ENCODE results near the gene GALNT13.

Gene GALNT13

DNA sequence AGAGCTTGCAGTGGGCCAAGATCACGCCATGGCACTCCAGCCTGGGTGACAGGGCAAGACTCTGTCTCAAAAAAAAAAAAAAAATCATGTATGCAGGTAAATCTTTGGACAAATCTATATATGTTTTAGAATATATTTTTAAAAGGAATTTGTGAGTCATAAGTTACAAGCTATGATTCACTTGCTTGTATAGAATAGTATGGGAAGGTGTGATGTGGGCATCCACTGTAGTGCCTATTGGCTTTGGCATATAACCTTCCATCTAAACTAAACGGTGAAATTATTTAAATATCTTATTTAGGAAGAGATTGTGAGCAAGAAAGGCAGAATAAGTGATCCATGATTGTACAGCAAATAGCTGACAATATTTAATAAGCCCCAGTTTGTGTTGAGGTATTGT lies 261.1 kb downstream of the GALNT13 start:
- no peak for DNase-seq

DNA sequence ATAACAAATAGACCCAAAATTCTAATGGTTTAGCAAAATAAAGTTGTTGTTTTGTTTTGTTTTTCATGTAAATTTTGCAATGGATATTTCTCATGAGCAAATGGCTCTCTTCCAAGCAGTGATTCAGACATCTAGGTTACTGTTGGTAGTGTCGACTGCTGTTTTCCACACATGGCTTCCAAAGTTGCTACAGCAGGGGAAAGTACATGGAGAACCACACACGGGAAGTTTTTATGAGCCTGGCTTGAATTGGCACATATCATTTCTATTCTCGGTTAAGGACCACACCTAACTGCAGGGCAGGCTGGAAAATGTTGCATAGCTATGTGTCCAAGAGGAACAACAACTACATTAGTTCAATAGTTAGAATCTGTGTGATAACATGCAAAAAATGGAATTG lies 262.1 kb downstream of the GALNT13 start:
- no peak for DNase-seq

DNA sequence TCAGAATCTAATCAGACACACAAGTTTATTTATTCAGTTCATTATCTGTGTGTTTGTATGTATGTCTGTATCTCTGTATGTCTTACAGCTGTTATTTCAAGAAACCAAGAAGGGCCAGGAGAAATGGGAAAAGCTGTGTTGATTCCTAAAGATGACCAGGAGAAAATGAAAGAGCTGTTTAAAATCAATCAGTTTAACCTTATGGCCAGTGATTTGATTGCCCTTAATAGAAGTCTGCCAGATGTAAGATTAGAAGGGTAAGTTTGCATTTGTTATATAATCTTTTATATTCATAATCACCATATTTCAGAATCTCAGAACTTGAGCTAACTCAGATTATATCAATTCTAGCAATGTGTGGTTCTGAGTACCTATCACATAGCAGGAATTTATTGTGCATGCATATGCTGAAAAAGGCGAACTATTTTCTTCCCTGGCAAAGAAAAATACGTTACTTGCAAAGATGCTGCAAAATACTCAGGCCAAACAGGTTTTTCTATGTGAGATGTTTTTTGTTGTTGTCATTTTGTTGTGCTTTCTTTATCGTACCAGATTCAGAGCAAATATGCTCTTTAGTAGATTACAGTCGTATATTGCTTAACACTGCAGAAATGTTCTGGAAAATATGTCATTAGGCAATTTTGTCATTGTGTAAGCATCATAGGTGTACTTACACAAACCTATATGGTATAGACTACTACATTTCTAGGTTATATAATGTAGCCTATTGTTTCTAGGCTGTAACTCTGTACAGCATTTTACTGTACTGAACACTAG lies 268.7 kb downstream of the GALNT13 start:
- no peak for DNase-seq

- DNase-seq: no peak
These were observed 270.8 kb downstream of the GALNT13 start for GRCh38 chr2:154142480-154142879.

- no peak for DNase-seq
These were observed 271.4 kb downstream of the GALNT13 start for GRCh38 chr2:154143105-154143504.

GRCh38 chr2:154158101-154158500 lies 286.4 kb downstream of the GALNT13 start:
- no peak for DNase-seq

DNA sequence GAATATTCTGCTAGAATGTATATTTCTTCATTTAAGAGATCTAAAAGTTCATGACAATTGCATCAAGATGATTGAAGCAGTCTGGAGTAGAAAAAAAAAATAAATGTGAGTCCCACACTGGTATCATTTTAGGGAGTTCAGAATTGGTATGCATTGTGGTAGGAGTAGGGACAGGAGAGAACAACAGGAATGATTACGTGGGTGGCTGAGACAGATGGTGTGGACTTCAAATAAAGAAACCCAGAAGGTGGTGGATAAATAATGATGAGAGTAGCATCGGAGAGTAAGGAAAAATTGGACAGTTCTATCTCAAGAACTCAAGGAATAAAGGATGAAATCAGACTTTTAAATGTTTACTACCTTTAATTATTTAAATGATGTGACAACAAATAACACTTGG lies 289.6 kb downstream of the GALNT13 start:
- no peak for DNase-seq

GRCh38 chr2:154170400-154170799 lies 298.7 kb downstream of the GALNT13 start:
- no peak for DNase-seq

DNA sequence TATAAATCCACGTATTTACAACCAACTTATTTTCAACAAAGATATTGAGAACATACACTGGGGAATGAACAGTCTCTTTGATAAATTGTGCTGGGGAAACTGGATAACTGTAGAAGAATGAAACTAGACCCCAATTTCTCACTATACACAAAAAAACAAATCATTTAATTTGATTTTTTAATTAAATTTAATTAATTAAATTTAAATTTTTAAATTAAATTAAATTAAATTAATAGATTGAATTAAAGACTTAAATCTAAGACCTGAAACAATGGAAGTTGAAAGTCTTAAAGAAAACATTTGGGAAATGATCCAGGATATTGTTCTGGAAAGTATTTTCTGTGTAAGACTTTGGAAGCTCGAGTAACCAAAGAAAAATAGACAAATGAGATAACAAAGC lies 301.4 kb downstream of the GALNT13 start:
- no peak for DNase-seq

DNA sequence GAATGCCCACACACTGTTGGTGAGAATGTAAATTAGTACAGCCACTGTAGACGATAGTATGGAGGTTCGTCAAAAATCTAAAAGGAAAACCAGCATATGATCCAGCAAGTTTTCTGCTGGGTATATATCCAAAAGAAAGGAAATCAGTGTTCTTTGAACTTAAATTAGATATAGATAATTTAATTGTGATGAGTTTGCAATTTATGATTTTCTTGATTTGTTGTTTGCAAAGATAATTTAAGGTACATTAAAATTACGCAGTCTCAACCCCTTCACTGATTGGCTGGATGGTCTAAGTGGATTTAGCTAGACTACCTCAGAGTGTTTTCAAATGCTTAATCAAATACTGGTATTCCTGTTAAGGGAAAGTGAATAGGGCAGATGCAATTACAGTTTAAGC lies 302.2 kb downstream of the GALNT13 start:
- DNase-seq: no peak

- DNase-seq: no peak
These were observed 310.3 kb downstream of the GALNT13 start for GRCh38 chr2:154182008-154182407.

- DNase-seq: no peak
These were observed 316.2 kb downstream of the GALNT13 start for GRCh38 chr2:154187948-154188347.

- DNase-seq: no peak
These were observed 318.2 kb downstream of the GALNT13 start for GRCh38 chr2:154189953-154190352.

DNA sequence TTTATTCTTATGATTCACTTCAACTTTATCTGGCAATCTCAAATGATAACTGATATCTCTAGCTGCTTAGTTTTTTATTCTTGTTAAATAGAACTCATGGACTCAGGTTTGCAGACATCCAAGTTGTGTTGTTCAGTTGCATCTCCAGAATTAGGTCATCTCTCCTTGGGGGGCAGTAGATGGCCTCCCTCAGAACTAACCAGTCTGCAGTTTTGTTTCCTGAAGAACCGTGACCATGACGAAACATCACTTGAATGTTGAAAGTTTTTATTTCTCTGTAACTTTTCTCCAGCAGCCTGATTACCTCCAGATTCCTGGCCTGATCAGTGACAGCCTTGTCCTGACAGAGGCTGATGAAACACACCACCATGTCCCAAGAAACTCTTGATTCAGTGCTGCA lies 321.5 kb downstream of the GALNT13 start:
- no peak for DNase-seq

DNA sequence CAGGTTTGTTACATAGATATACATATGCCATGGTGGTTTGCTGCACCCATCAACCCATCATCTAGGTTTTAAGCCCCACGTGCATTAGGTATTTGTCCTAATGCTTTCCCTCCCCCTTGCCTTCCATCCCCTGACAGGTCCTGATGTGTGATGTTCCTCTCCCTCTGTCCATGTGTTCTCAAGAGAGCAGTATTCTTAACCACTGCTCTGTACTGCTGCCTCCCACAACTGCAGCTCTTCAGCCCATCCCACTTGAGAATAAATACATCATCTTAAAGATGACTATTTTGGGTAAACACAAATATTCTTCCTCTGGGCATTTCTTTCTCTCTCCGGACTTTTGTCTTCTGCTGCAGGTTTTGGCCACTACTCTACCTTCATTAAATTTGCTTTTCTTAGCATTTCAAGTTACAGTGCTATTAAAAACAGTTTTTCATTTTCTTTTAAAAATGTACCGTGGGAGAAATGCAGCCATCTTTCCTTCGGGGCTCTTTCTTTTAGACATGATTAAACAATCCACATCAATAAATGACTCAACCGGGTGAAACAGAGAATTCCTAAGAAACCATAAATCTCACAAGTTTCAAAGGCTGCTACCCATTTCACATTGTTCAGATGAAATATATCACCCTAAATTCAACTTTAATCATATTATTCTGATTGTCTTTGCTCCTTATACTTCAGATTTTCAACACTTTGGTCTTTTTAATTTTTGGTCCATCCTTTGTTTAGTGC lies 323.4 kb downstream of the GALNT13 start:
- no peak for DNase-seq

GRCh38 chr2:154195644-154196195 lies 324.0 kb downstream of the GALNT13 start:
- no peak for DNase-seq

- DNase-seq: no peak
These were observed 327.1 kb downstream of the GALNT13 start for GRCh38 chr2:154198866-154199265.

- no peak for DNase-seq
These were observed 331.5 kb downstream of the GALNT13 start for GRCh38 chr2:154203206-154203605.

- DNase-seq: no peak
These were observed 332.2 kb downstream of the GALNT13 start for GRCh38 chr2:154203902-154204301.

DNA sequence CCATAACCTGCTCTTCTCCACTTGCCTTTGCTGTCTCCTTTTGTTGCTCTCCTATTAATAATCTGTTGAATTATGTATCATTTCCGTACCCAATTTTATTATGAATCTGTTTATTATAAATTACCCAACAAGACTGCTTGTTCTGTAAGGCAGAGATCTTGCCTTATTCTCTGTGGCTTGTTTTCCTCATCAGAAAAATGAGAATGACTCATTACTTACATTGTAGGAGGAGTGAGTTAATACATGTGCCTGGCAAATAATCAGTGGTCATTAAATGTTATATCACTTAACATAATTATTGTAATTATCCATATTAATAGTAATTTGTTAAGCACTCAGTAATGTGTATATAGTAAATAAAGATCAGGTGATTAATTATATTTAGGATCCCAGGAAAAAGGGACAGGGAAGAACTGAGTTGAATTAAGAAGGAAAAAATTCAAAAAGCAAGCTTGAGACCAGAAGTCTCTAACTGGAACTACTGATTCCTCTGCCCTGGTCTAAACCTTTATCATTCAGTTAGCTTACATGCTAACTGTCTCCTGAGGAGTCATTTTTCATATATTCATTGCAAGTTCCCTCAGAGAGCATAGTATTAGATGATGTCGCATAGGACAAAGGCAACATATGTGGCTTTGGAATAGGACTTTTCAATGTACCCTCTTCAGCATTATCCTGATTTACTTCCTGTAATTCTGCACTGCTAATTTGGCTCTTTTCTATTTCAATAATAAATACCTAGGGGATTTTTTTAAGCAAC lies 335.7 kb downstream of the GALNT13 start:
- DNase-seq: no peak

GRCh38 chr2:154223726-154224125 lies 352.0 kb downstream of the GALNT13 start:
- DNase-seq: no peak

DNA sequence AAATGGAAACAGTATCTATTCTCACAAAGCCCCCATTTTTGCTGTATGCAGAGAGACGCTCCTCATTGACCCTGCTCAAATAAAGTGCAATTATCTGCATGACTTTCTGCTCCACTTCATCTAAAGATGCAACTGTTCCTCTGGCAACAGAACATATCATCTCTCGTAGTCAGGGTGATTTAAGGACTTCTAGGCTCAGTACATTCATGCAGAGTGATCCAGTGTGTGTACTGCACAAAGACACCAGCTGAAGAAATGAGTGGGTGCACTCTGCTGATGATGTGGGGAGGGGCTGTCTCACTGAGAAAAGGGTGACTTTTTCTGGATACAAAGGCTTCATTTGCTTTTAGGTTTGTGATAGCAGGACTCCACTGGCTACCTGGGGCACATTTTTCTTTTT lies 355.2 kb downstream of the GALNT13 start:
- no peak for DNase-seq

DNA sequence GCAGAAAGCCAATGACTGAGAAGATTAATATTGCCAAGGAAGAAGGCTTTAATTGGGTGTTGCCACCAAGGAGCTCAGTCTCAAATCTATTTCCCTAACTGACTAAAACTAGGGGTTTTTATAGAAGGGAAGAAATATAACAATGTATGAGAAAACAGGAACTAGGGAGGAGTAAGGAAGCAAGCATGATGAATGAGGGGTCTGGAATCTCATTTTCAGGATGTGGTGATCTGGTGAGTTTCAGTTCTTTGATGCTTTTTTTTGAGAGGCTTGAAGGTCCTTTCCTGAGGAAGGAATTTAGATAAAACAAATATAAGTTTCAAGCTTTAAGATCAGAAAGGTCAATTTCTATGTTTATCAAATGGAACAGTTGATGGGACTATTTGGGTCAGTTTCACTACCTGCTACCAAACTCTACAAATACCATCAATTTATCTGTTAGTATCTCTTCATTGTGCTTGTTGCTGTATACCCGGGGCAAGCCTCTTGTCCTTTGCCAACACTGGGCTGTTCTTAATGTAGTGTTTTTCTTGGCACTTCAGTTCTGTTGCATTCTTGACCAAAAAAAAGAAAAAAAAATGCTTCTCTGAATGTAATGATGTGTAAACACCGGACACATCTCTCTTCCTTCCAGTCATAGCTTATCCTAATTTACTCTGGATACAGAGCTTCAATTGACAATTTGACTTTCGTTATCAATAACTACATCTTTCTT lies 357.0 kb downstream of the GALNT13 start:
- DNase-seq: no peak
